AG04449 (cell line): ENCODE data around the gene GGCT.

Source experiments
- CTCF ChIA-PET: fragments of 350-600 bp; formaldehyde crosslinking; extraction: SDS; loops from one replicate; lab custom pipeline; 2021; ENCODE audit warnings: antibody characterized with exemption; lab: Yijun Ruan, JAX
- POLR2A ChIA-PET: fragments of 400-600, 350-600 bp; formaldehyde crosslinking; extraction: SDS; loops from one replicate; lab custom pipeline; 2020; ENCODE audit warnings: antibody characterized with exemption, inconsistent platforms; lab: Yijun Ruan, JAX
- DNase-seq: peaks from one replicate; pipeline ENCODE4 v3.0.0-alpha.2; 2010; ENCODE audit warnings: low read depth, low spot score
- H3K4me3 ChIP-seq: 2 replicates; pipeline ENCODE4 v1.5.1; 2011; ENCODE audit warnings: low read depth, mild to moderate bottlenecking, control low read depth, low read length
- TF ChIP-seq, protein P1 (sequence below): IDR thresholded peaks from one replicate; pipeline ENCODE4 v1.5.1; 2011; ENCODE audit warnings: mild to moderate bottlenecking, moderate library complexity, low read length, control low read depth, inconsistent platforms; ENCODE audit not compliant: insufficient read depth; ENCODE audit errors: missing control alignments

GGCT gene, protein sequence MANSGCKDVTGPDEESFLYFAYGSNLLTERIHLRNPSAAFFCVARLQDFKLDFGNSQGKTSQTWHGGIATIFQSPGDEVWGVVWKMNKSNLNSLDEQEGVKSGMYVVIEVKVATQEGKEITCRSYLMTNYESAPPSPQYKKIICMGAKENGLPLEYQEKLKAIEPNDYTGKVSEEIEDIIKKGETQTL

DNA sequence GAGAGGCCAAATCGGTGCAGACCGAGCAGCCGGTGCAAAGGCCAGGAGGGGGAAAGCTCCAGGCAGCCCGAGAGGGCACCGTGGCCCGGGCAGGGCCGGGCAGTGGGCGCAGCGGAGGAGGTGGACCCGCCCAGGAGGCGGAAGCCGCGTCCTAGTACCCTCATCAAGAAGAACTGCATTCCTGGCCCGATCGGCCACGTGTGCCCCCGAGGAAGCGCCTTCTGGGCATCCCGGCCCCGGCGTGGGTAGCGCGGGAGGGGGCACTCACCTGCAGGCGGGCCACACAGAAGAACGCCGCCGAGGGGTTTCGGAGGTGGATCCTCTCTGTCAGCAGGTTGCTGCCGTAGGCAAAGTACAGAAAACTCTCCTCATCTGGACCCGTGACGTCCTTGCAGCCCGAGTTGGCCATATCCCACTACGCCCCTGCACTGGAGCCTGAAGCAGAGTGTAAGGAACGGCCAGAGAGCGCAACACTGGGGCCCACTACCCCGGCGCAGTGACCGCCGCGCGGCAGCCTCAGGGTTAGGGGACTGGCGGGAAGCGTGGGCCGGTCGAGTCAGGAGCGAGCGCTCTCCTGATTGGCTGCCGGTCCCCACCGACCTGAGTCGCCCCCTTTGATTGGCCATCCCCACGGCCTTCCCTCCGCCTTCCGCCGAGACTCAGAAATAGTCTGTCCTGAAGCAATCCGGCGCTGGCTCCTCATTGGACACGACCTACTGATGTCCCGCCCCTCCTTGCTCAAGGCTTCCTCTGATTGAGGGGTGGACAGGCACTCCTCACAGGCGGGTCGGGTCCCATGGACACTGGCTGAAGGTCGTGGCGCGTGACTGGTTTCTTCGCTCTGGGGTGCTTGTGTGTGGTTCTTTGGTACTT lies at the start of gene GGCT:
TSS of gene GGCT (minus strand) at position 529 of the 873 bp plus-strand sequence. CDS start at position 409, 120 bp downstream.
- ChIA-PET CTCF (no interaction called here), POLR2A (interaction anchor here (1.6 kb wide), 1 partner anchor 26 kb away, joined by 4 read pairs; no protein-coding TSS in a partner anchor)
- H3K4me3 ChIP-seq, result peak within 1 kb of the TSS; percentile 90
- peak; percentile 91 for DNase-seq
- TF ChIP-seq, protein P1, sequence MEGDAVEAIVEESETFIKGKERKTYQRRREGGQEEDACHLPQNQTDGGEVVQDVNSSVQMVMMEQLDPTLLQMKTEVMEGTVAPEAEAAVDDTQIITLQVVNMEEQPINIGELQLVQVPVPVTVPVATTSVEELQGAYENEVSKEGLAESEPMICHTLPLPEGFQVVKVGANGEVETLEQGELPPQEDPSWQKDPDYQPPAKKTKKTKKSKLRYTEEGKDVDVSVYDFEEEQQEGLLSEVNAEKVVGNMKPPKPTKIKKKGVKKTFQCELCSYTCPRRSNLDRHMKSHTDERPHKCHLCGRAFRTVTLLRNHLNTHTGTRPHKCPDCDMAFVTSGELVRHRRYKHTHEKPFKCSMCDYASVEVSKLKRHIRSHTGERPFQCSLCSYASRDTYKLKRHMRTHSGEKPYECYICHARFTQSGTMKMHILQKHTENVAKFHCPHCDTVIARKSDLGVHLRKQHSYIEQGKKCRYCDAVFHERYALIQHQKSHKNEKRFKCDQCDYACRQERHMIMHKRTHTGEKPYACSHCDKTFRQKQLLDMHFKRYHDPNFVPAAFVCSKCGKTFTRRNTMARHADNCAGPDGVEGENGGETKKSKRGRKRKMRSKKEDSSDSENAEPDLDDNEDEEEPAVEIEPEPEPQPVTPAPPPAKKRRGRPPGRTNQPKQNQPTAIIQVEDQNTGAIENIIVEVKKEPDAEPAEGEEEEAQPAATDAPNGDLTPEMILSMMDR, result no peak

DNA sequence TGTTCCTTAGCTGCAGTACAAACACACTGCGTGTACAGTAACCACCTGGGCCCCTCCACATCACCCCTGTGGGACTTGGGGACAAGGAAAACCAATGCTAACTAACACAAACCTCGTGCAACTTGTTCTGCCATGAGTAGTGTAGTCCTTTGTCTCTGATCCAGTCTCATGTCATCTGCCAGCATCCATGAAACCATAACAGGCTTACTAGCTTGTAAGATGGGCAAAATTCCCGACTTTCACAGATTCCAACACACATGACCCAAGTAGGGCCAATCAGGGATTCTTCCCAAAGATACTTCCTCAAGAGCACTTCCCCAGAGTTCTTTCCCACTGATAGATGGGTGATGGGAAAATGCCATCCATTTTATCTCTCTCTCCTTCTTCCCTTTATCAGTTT lies 48.9 kb upstream of the GGCT start:
- ChIA-PET POLR2A (no interaction called here), CTCF (interaction anchor here (1.9 to 14.7 kb wide), 3 partner anchors 8 to 43 kb away, joined by 8 to 324 read pairs (median 11); no protein-coding TSS in a partner anchor)
- TF ChIP-seq, protein P1, result no peak
- no peak for DNase-seq
- H3K4me3 ChIP-seq, result no peak overlapping the region

DNA sequence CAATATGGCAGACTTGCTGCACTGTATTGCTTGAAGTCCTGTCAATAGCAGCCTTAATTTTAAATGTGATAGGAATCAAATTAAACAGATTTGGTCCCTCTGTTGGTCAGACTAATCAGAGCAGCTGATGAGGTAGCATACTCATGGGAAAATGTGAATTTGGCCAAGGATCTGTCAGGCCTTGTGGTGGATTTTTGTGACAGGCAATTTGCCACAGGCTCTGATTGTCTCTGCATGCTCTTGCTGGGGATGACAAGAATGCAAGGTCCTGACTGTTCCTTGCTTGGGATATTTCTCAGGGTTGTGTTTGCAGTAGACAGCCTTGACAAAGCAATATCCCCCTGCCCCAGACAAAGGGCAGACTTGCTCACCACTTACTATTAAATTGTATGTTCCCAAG lies 48.5 kb upstream of the GGCT start:
- TF ChIP-seq, protein P1, result no peak
- ChIA-PET POLR2A (no interaction called here), CTCF (interaction anchor here (1.9 to 14.7 kb wide), 3 partner anchors 8 to 43 kb away, joined by 8 to 324 read pairs (median 11); no protein-coding TSS in a partner anchor)
- no peak for DNase-seq
- no peak overlapping the region for H3K4me3 ChIP-seq

DNA sequence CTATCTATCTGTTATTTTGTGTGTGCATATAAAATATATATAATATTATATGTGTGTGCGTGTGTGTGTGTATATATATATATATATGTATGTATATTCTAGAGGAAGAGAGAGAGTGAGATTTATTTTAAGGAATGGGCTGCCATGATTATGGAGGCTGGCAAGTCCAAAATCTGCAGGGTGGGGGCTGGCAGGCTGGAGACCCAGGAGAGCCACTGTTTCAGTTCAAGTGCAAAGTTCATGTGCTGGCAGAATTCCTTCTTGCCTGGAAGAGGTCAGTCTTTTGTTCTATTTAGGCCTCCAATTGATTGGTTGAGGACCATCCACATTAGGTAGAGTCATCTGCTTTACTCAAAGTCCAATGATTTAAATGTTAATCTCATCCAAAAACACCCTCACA lies 47.7 kb upstream of the GGCT start:
- CTCF ChIA-PET, result interaction anchor here (0.7 to 14.7 kb wide), 4 partner anchors 14 to 276 kb away, joined by 3 to 324 read pairs (median 4); no protein-coding TSS in a partner anchor
- TF ChIP-seq, protein P1, result no peak
- DNase-seq, result no peak
- POLR2A ChIA-PET, result no interaction called here
- no peak overlapping the region for H3K4me3 ChIP-seq

DNA sequence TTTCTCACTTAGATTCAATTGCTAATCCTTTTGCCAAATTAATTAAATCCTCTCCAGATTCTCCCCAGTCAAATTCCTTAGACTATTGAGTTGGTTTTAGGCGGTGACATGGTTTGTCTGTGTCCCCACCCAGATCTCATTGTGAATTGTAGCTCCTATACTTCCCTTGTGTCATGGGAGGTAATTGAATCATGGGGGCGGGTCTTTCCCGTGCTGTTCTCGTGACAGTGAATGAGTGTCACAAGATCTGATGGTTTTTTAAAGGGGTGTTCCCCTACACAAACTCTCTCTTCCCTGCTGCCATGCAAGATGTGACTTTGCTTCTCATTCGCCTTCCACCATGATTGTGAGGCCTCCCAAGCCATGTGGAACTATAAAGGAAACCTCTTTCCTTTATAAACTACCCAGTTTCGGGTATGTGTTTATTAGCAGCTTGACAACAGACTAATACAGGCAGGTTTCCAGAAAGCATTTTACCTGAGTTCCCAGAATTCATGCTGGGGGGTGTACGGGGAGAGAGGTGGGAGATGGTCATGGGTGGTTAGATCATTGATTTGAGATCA lies 45.4 kb upstream of the GGCT start:
- no peak overlapping the region for H3K4me3 ChIP-seq
- DNase-seq, result no peak
- POLR2A ChIA-PET, result no interaction called here
- CTCF ChIA-PET, result interaction anchor here (0.9 to 14.7 kb wide), 18 partner anchors 7 to 277 kb away, joined by 3 to 324 read pairs (median 6); no protein-coding TSS in a partner anchor
- TF ChIP-seq, protein P1, result no peak
